ENCODE results near the gene TEX48. TPM values are rescaled to one million over a fixed set of nuclear protein-coding genes. Genes with fewer than 3 reads are reported as not detected.
A peak's percentile ranks its signal among the peaks of the same experiment; 100 is the strongest.

TEX48 gene
- total RNA-seq, 1 experiment from 2014 or later: 2.4 TPM

DNA sequence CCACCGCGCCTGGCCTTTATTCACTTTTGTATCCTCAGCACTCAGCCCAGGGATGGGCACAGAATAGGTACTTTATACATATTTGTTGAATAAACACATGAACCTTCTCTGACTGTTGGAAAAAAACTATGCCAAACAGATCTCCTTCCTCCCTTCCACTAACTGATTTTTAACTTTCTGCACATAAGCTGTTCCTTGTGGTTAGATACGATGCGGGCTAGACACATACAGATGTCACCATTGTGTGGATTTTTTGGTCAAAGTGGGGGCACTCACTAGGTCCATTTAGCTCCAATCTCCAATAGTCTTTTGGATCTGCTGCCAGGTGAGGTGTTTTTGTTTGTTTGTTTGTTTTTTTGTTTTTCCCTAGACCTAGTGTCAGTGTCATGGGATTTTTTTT is 5.1 kb downstream of the TEX48 start:
- Histone ChIP-seq H3K9ac (ENCODE audit: low read length) (no peak overlapping the region), H3K4me2 (ENCODE audit: low read length) (peak overlapping the region; percentile 71)
- intact Hi-C loops (cut with micrococcal nuclease): no loop called here

DNA sequence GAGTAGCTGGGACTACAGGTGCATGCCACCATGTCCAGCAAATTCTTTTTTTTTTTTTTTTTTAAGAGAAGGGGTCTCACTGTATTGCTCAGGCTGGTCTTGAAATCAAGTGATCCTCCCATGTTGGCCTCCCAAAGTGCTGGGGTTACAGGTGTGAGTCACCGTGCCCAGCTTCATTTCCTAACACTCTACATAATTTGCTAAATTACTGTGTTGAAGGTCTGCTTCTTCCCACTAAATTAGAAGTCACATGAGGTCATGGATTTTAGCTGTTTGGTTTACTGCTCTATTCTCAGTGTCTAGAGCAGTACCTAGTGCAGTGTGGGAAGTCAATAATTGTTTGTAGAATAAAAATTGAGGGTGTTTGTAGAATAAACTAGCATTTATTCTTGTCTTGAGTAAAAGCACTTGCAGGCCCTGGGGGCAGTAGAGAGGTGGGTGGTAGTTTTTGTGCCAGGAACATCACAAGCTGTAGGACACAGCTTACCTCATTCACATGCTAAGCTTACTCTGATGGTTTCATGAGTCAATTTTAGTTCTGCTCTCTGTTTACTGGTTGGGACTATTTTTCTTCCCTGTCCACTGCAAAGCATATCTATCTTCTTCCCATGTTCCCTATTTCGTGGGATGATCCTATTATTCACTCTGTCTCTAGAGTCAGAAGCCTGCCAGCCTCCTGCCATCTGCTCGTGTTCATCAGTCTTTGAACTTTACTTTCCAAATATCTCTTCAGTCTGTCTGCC is 7.0 kb downstream of the TEX48 start:
- H2AFZ ChIP-seq (ENCODE audit: low read length): no peak overlapping the region
- peaks cover 35% of the 10 kb centered on the region for H3K4me1 ChIP-seq (ENCODE audit: insufficient read depth, low read length)
- H3K27me3 ChIP-seq (ENCODE audit: low read length): no peaks in the 10 kb centered on the region
- ATAC-seq (no peak), DNase-seq (no peak)
- intact Hi-C loops (cut with micrococcal nuclease): no loop called here
- H3K9me2 ChIP-seq (replicated peaks; ENCODE audit: low read length): no peaks in the 10 kb centered on the region
- no peaks in the 10 kb centered on the region for H3K79me2 ChIP-seq (ENCODE audit: low read length)
- no peaks in the 10 kb centered on the region for H4K20me1 ChIP-seq (ENCODE audit: low read length)
- TF ChIP-seq EZH2 (IDR thresholded peaks at IDR 0.05; ENCODE audit: low read length, unreplicated experiment): no peak
- TF ChIP-seq, protein P1, sequence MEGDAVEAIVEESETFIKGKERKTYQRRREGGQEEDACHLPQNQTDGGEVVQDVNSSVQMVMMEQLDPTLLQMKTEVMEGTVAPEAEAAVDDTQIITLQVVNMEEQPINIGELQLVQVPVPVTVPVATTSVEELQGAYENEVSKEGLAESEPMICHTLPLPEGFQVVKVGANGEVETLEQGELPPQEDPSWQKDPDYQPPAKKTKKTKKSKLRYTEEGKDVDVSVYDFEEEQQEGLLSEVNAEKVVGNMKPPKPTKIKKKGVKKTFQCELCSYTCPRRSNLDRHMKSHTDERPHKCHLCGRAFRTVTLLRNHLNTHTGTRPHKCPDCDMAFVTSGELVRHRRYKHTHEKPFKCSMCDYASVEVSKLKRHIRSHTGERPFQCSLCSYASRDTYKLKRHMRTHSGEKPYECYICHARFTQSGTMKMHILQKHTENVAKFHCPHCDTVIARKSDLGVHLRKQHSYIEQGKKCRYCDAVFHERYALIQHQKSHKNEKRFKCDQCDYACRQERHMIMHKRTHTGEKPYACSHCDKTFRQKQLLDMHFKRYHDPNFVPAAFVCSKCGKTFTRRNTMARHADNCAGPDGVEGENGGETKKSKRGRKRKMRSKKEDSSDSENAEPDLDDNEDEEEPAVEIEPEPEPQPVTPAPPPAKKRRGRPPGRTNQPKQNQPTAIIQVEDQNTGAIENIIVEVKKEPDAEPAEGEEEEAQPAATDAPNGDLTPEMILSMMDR (conservative IDR thresholded peaks at IDR 0.05; ENCODE audit: low read depth, low read length): no peak
- no peak for TF ChIP-seq EZH2phosphoT487 (IDR thresholded peaks at IDR 0.05; ENCODE audit: borderline replicate concordance, low read length)
- BruUV-seq (replicated peaks): no TSS peak
- H3K36me3 ChIP-seq (ENCODE audit: low read depth, low read length): no peaks in the 10 kb centered on the region
- H3K4me3 ChIP-seq (ENCODE audit: low read length): no peak overlapping the region
- ChIA-PET POLR2A (ENCODE audit: unreplicated experiment) (no interaction called here), CTCF (no interaction called here)
- H3F3A ChIP-seq (ENCODE audit: low read length, unreplicated experiment): no peaks in the 10 kb centered on the region
- no peak overlapping the region for H3K4me2 ChIP-seq (ENCODE audit: low read length)
- no peak overlapping the region for H3K27ac ChIP-seq (ENCODE audit: low read length)
- no peaks in the 10 kb centered on the region for H3K9me3 ChIP-seq (ENCODE audit: low read length)
- no peak overlapping the region for H3K9ac ChIP-seq (ENCODE audit: low read length)

More for the DNA sequence above, 5.1 kb downstream of the TEX48 start:
- Histone ChIP-seq H3K36me3 (ENCODE audit: low read depth, low read length) (no peaks in the 10 kb centered on the region), H3F3A (ENCODE audit: low read length, unreplicated experiment) (no peaks in the 10 kb centered on the region), H3K9me3 (ENCODE audit: low read length) (no peaks in the 10 kb centered on the region), H2AFZ (ENCODE audit: low read length) (no peak overlapping the region), H4K20me1 (ENCODE audit: low read length) (no peaks in the 10 kb centered on the region), H3K27ac (ENCODE audit: low read length) (peak overlapping the region; percentile 59), H3K27me3 (ENCODE audit: low read length) (no peaks in the 10 kb centered on the region), H3K4me1 (ENCODE audit: insufficient read depth, low read length) (peaks cover 30% of the 10 kb centered on the region), H3K79me2 (ENCODE audit: low read length) (no peaks in the 10 kb centered on the region), H3K4me3 (ENCODE audit: low read length) (peak overlapping the region; percentile 27; the same call in 1 of the 2 replicates), H3K9me2 (replicated peaks; ENCODE audit: low read length) (no peaks in the 10 kb centered on the region)
- TSS peak; percentile 70 for BruUV-seq (replicated peaks)
- ATAC-seq (no peak), DNase-seq (no peak)
- ChIA-PET POLR2A (ENCODE audit: unreplicated experiment) (no interaction called here), CTCF (no interaction called here)
- TF ChIP-seq EZH2 (IDR thresholded peaks at IDR 0.05; ENCODE audit: low read length, unreplicated experiment) (no peak), EZH2phosphoT487 (IDR thresholded peaks at IDR 0.05; ENCODE audit: borderline replicate concordance, low read length) (no peak)
- TF ChIP-seq, protein P1 (conservative IDR thresholded peaks at IDR 0.05; ENCODE audit: low read depth, low read length): no peak

DNA sequence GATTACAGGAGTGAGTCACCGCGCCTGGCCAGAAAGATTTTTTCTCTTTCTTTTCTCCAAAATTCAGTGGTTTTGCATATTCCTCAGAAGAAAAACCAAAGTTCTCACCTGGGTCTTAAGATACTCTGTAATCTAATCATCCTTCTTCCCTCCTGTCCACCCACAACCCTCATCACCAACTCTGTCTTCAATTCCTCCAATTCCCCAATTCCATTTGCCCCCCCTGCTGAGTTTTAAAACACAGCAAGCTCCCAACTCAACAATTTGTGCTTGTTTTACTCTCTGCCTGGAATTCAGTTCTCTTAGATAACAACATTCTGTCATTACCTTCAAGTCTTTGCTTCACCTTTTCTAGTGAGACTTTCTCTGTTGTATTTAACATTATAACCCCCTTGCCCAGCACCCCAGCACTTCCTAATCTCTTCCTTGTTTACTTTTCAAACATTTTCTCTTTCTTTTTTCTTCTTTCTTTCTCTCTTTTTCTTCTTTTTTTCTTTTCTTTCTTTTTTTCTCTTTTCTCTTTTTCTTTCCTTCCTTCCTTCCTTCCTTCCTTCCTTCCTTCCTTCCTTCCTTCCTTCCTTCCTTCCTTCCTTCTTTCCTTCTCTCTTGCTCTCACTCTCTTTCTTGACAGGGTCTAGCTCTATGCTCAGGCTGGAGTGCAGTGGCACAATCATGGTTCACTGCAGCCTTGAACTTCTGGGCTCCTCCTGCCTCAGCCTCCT is 7.8 kb downstream of the TEX48 start:
- no peak overlapping the region for H2AFZ ChIP-seq (ENCODE audit: low read length)
- H3K36me3 ChIP-seq (ENCODE audit: low read depth, low read length): no peaks in the 10 kb centered on the region
- no peaks in the 10 kb centered on the region for H3F3A ChIP-seq (ENCODE audit: low read length, unreplicated experiment)
- H3K9me3 ChIP-seq (ENCODE audit: low read length): no peaks in the 10 kb centered on the region
- no peak overlapping the region for H3K27ac ChIP-seq (ENCODE audit: low read length)
- H3K27me3 ChIP-seq (ENCODE audit: low read length): no peaks in the 10 kb centered on the region
- H3K4me1 ChIP-seq (ENCODE audit: insufficient read depth, low read length): peaks cover 34% of the 10 kb centered on the region
- ATAC-seq: no peak
- no TSS peak for BruUV-seq (replicated peaks)
- DNase-seq: no peak
- H3K4me2 ChIP-seq (ENCODE audit: low read length): no peak overlapping the region
- H3K9me2 ChIP-seq (replicated peaks; ENCODE audit: low read length): no peaks in the 10 kb centered on the region
- H3K9ac ChIP-seq (ENCODE audit: low read length): no peak overlapping the region
- H3K79me2 ChIP-seq (ENCODE audit: low read length): no peaks in the 10 kb centered on the region
- TF ChIP-seq EZH2phosphoT487 (IDR thresholded peaks at IDR 0.05; ENCODE audit: borderline replicate concordance, low read length) (no peak), EZH2 (IDR thresholded peaks at IDR 0.05; ENCODE audit: low read length, unreplicated experiment) (no peak)
- TF ChIP-seq, protein P1 (conservative IDR thresholded peaks at IDR 0.05; ENCODE audit: low read depth, low read length): no peak
- ChIA-PET CTCF (no interaction called here), POLR2A (ENCODE audit: unreplicated experiment) (no interaction called here)
- intact Hi-C loops (cut with micrococcal nuclease): no loop called here
- H4K20me1 ChIP-seq (ENCODE audit: low read length): no peaks in the 10 kb centered on the region
- H3K4me3 ChIP-seq (ENCODE audit: low read length): no peak overlapping the region

All from PC-3 (cell line).